GM12878 (cell line): ENCODE measurements around the gene CA5A. TPM values are rescaled to one million over a fixed set of nuclear protein-coding genes. Genes with fewer than 3 reads are reported as not detected.

Source experiments
- ATAC-seq: fragments of 200-7000 bp; cut with Tn5 transposase; 3 replicates; pipeline ENCODE4 v1.9.1; 2020; ENCODE audit warnings: mild to moderate bottlenecking, moderate library complexity
- BruUV-seq: library from RNA; stranded (reverse); fragments of 400-500 nt; replicated peaks from 2 replicates; lab custom pipeline; 2021; lab: Mats Ljungman, UMichigan
- CTCF ChIA-PET: fragments of 300-600 bp; sonication (Branson Sonifier 250); formaldehyde crosslinking; extraction: SDS; loops from one replicate; lab custom pipeline; 2021; ENCODE audit warnings: inconsistent platforms; lab: Yijun Ruan, JAX
- POLR2A ChIA-PET: fragments of 350-600 bp; formaldehyde crosslinking; extraction: SDS; loops from one replicate; lab custom pipeline; 2021; ENCODE audit warnings: inconsistent platforms; lab: Charles Lee
- RAD21 ChIA-PET: fragments of 300-600 bp; sonication (Branson Sonifier 250); formaldehyde crosslinking; loops from one replicate; lab custom pipeline; 2023; ENCODE audit warnings: antibody characterized with exemption; ENCODE audit not compliant: unreplicated experiment; lab: Charles Lee
- SMC1A ChIA-PET: fragments of 300-600 bp; sonication (Branson Sonifier 250); formaldehyde crosslinking; loops from one replicate; lab custom pipeline; 2023; ENCODE audit not compliant: unreplicated experiment, uncharacterized antibody; lab: Charles Lee
- DNase-seq: peaks from one replicate; pipeline ENCODE4 v3.0.0-alpha.2; 2011; ENCODE audit warnings: low read depth, low spot score
- FAIRE-seq: peaks from 3 replicates; lab custom pipeline; 2011; peaks lifted over from hg19 to GRCh38; lab: Jason Lieb, UNC
- H2AFZ ChIP-seq: 2 replicates; pipeline ENCODE4 v1.6.0; 2011; ENCODE audit warnings: low read depth, low read length, control low read depth; ENCODE audit not compliant: control insufficient read depth
- H3K27ac ChIP-seq: 2 replicates; pipeline ENCODE4 v1.5.1; 2011; ENCODE audit warnings: control low read depth; ENCODE audit not compliant: control insufficient read depth, insufficient read depth
- H3K27me3 ChIP-seq, 2 experiments: replicated peaks in 1 of 2; 2 replicates each; pipeline versions ENCODE4 v1.6.0 to v1.6.1; 2011; ENCODE audit warnings: low read length in 1 of 2; ENCODE audit not compliant: control insufficient read depth in 2 of 2, insufficient read depth in 2 of 2
- H3K36me3 ChIP-seq, 2 experiments: 2 replicates each; pipeline ENCODE4 v1.5.1; 2011; ENCODE audit warnings: low read length in 1 of 2; ENCODE audit not compliant: control insufficient read depth in 2 of 2, insufficient read depth in 2 of 2
- H3K4me1 ChIP-seq: 2 replicates; pipeline ENCODE4 v1.6.1; 2011; ENCODE audit warnings: mild to moderate bottlenecking, low read length, moderate library complexity, mixed read lengths; ENCODE audit not compliant: control insufficient read depth, insufficient read depth
- H3K4me2 ChIP-seq: 2 replicates; pipeline ENCODE4 v1.6.0; 2011; ENCODE audit warnings: control low read depth; ENCODE audit not compliant: control insufficient read depth, insufficient read depth
- H3K4me3 ChIP-seq: fragments of 200-600 bp; sonication (generic); 2 replicates; pipeline ENCODE4 v1.5.1; 2016
- H3K79me2 ChIP-seq: 2 replicates; pipeline ENCODE4 v1.6.0; 2011; ENCODE audit warnings: low read length; ENCODE audit not compliant: control insufficient read depth, insufficient read depth
- H3K9ac ChIP-seq: 2 replicates; pipeline ENCODE4 v1.8.0; 2011; ENCODE audit warnings: low read length, control low read depth, mixed read lengths; ENCODE audit not compliant: control insufficient read depth, insufficient read depth
- H3K9me3 ChIP-seq: replicated peaks from 3 replicates; pipeline ENCODE4 v1.5.1; 2011; ENCODE audit warnings: mild to moderate bottlenecking, low read length; ENCODE audit not compliant: control insufficient read depth, insufficient read depth
- H4K20me1 ChIP-seq: 2 replicates; pipeline ENCODE4 v1.6.0; 2011; ENCODE audit not compliant: control insufficient read depth, insufficient read depth
- ATF7 ChIP-seq: fragments of 450-650 bp; IDR thresholded peaks from 2 replicates; pipeline ENCODE4 v1.6.1; 2016; ENCODE audit warnings: low read depth, mild to moderate bottlenecking
- CHD1 ChIP-seq: IDR thresholded peaks from 2 replicates; pipeline ENCODE4 v1.6.1; 2012; ENCODE audit warnings: low read depth, low read length, improper control_type of control experiment
- CHD2 ChIP-seq: IDR thresholded peaks from 2 replicates; pipeline ENCODE4 v1.6.1; 2011; ENCODE audit warnings: low read depth, low read length, improper control_type of control experiment, borderline replicate concordance
- CREB1 ChIP-seq: IDR thresholded peaks from 2 replicates; pipeline ENCODE4 v1.6.1; 2012; ENCODE audit warnings: low read depth, mild to moderate bottlenecking, inconsistent platforms
- HDGF ChIP-seq: fragments of 450-650 bp; IDR thresholded peaks from 2 replicates; pipeline ENCODE4 v1.6.1; 2016; ENCODE audit warnings: antibody characterized with exemption
- IKZF1 ChIP-seq: fragments of 450-650 bp; conservative IDR thresholded peaks from 2 replicates; pipeline ENCODE4 v1.6.1; 2017; ENCODE audit warnings: antibody characterized with exemption, mild to moderate bottlenecking
- JUNB ChIP-seq: IDR thresholded peaks from 2 replicates; pipeline ENCODE4 v1.6.1; 2016; ENCODE audit warnings: antibody characterized with exemption, mild to moderate bottlenecking
- JUND ChIP-seq: IDR thresholded peaks from 2 replicates; pipeline ENCODE4 v1.6.1; 2012; ENCODE audit warnings: low read depth, mild to moderate bottlenecking, low read length, improper control_type of control experiment, moderate library complexity
- MXI1 ChIP-seq: fragments of 150-350 bp; IDR thresholded peaks from 2 replicates; pipeline ENCODE4 v1.6.1; 2011; ENCODE audit warnings: low read depth, mild to moderate bottlenecking, inconsistent platforms, low read length, improper control_type of control experiment
- NBN ChIP-seq: fragments of 450-650 bp; IDR thresholded peaks from 2 replicates; pipeline ENCODE4 v1.6.1; 2016
- NFYA ChIP-seq: IDR thresholded peaks from 2 replicates; pipeline ENCODE4 v1.6.1; 2011; ENCODE audit warnings: low read depth, mild to moderate bottlenecking, low read length, improper control_type of control experiment, borderline replicate concordance
- POLR2A ChIP-seq: IDR thresholded peaks from 2 replicates; pipeline ENCODE4 v1.6.1; 2011; ENCODE audit warnings: low read depth, mild to moderate bottlenecking, low read length
- RUNX3 ChIP-seq: IDR thresholded peaks from 2 replicates; pipeline ENCODE4 v1.6.1; 2012; ENCODE audit warnings: low read length, inconsistent platforms
- SMARCA5 ChIP-seq: fragments of 450-650 bp; IDR thresholded peaks from 2 replicates; pipeline ENCODE4 v1.6.1; 2017; ENCODE audit warnings: mild to moderate bottlenecking
- ZNF24 ChIP-seq: fragments of 450-650 bp; IDR thresholded peaks from 2 replicates; pipeline ENCODE4 v1.6.1; 2017; ENCODE audit warnings: antibody characterized with exemption, mild to moderate bottlenecking
- ZNF274 ChIP-seq: IDR thresholded peaks from one replicate; pipeline ENCODE4 v1.8.0; 2011; ENCODE audit not compliant: insufficient read length, insufficient read depth
- WGBS: methylation state at CpG from one replicate; pipeline ENCODE4 v1.1.6; 2016; ENCODE audit warnings: low lambda C conversion rate; ENCODE audit not compliant: insufficient replicate concordance, insufficient coverage; ENCODE audit errors: missing lambda C conversion rate; 5-methylcytosine and 5-hydroxymethylcytosine counted together
- in situ Hi-C: fragments of 300-500 bp; cut with MboI; formaldehyde crosslinking; loops from 9 replicates; pipeline ENCODE4 v1.14.3; 2018; ENCODE audit warnings: mixed read lengths
- intact Hi-C: fragments of 100-400 bp; cut with micrococcal nuclease; formaldehyde crosslinking; loops from one replicate; pipeline ENCODE4 v1.14.2; 2022; ENCODE audit not compliant: unreplicated experiment
- polyA plus RNA-seq, 11 experiments: library from polyadenylated mRNA; depleted of rRNA in 4 of 11; unstranded in 6 of 11; stranded (reverse) in 5 of 11; fragments of >200 nt; fragmentation: Nextera tagmentation in 4 of 11; fragmentation: Illumina TruSeq in 1 of 11; extraction: Ambion mirVana in 4 of 11; extraction: Trizol in 1 of 11; gene quantifications; 1 replicate in 1 of 11; 2 replicates in 10 of 11; pipeline versions ENCODE4 v1.2.1 to v1.2.3, GENCODE V29; 2011 to 2016; ENCODE audit warnings: inconsistent platforms in 2 of 11, missing spikeins in 2 of 11, low read depth in 1 of 11
- total RNA-seq, 4 experiments: library from RNA; depleted of rRNA in 3 of 4; stranded (reverse); fragments of >200 nt in 3 of 4; fragmentation: Illumina TruSeq in 1 of 4; extraction: Trizol in 1 of 4; gene quantifications; 2 replicates each; pipeline versions ENCODE4 v1.2.1 to v1.2.3, GENCODE V29; 2013 to 2021
- TF ChIP-seq, protein P1 (sequence below): fragments of 450-650 bp; formaldehyde crosslinking; IDR thresholded peaks from 2 replicates; pipeline ENCODE4 v1.4.0; 2022; ENCODE audit warnings: mild to moderate bottlenecking, moderate library complexity
- TF ChIP-seq, protein P2 (sequence below): IDR thresholded peaks from 2 replicates; pipeline ENCODE4 v1.6.1; 2012; ENCODE audit warnings: low read depth, low read length, improper control_type of control experiment
- TF ChIP-seq, protein P3 (sequence below): fragments of 450-650 bp; IDR thresholded peaks from 2 replicates; pipeline ENCODE4 v1.6.1; 2017; ENCODE audit warnings: low read depth, mild to moderate bottlenecking, moderate library complexity

The CA5A gene
- total and polyA plus RNA-seq, 10 of the 15 experiments (the other 5 are each of a cell fraction or from before 2014, with no cell fraction given): not detected

DNA sequence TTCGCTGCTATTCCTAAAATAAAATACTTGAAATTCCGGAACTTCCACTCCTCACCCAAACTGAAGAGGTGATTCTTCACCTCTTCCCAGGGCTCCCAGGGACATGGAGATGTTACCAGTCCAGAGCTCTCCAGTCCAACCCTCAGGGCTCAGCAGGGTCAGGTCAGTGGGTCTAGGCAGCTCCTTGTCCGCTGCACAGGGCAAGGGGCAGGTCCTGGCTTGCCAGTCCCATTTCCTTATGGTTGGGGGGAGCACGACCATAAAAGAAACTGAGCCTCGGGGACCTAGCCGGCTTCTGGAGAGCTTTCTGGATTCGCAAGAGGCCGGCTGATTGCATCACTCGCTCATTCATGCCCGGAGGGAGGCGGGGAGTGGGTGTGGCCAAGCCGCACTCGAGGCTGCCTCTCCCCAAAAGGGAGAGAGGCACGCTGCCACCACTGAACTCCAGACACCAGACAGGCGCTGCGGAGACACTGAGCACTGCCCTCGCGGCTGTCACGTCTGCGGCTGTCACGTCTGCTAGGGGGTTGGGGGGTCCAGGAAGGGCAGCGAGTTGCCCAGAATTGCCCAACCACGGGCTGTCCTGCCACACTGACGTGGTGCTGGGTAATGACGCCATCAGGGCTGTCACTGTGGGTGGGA lies 82.8 kb downstream of the CA5A start:
- Histone ChIP-seq H3K36me3 (peaks cover 19 to 53% of the 10 kb centered on the region in 2 experiments), H3K27ac (peak overlapping the region; percentile 67), H2AFZ (no peak overlapping the region), H3K4me3 (peak overlapping the region; percentile 8; the same call in 1 of the 2 replicates), H4K20me1 (no peaks in the 10 kb centered on the region; the same call in 1 of the 2 replicates), H3K4me1 (peaks cover 42% of the 10 kb centered on the region), H3K9me3 (no peaks in the 10 kb centered on the region), H3K4me2 (peak overlapping the region; percentile 70), H3K9ac (peak overlapping the region; percentile 42; the same call in 1 of the 2 replicates), H3K27me3 (no peaks in the 10 kb centered on the region), H3K79me2 (peaks cover 59% of the 10 kb centered on the region)
- no TSS peak for BruUV-seq
- ChIA-PET CTCF (interaction anchor here (2.1 to 9.8 kb wide), 2 partner anchors 15 to 74 kb away, joined by 18 to 213 read pairs; partner anchors contain the start of gene SLC7A5), RAD21 (interaction anchor here (0.8 to 5.5 kb wide), 6 partner anchors 13 to 75 kb away, joined by 3 to 102 read pairs (median 8); partner anchors contain the start of gene SLC7A5), POLR2A (interaction anchor here (0.6 to 1.4 kb wide), 4 partner anchors 14 to 452 kb away, joined by 3 to 4 read pairs (median 4); partner anchors contain the start of gene SLC7A5), SMC1A (interaction anchor here (0.9 to 1.7 kb wide), 5 partner anchors 8 to 74 kb away, joined by 3 to 17 read pairs (median 6); partner anchors contain the start of gene SLC7A5)
- in situ Hi-C loops (loop anchor here (5.0 kb wide), 1 partner anchor 76 kb away; no protein-coding TSS in a partner anchor), intact Hi-C loops (loop anchor here (5.0 kb wide), 2 partner anchors 41 to 76 kb away; no protein-coding TSS in a partner anchor)
- DNase-seq (peak; percentile 57), FAIRE-seq (peak; percentile 47), ATAC-seq (peak; percentile 78)
- WGBS: 14% methylated on average over 24 of the region's 25 CpGs
- TF ChIP-seq IKZF1: 0 out of 2 replicates have a peak, but pooled peaks have one; percentile 23
- TF ChIP-seq NFYA: no peak
- TF ChIP-seq ATF7: peak; percentile 75; the same call in 1 of the 2 replicates
- TF ChIP-seq CREB1: peak; percentile 79
- TF ChIP-seq, protein P1, sequence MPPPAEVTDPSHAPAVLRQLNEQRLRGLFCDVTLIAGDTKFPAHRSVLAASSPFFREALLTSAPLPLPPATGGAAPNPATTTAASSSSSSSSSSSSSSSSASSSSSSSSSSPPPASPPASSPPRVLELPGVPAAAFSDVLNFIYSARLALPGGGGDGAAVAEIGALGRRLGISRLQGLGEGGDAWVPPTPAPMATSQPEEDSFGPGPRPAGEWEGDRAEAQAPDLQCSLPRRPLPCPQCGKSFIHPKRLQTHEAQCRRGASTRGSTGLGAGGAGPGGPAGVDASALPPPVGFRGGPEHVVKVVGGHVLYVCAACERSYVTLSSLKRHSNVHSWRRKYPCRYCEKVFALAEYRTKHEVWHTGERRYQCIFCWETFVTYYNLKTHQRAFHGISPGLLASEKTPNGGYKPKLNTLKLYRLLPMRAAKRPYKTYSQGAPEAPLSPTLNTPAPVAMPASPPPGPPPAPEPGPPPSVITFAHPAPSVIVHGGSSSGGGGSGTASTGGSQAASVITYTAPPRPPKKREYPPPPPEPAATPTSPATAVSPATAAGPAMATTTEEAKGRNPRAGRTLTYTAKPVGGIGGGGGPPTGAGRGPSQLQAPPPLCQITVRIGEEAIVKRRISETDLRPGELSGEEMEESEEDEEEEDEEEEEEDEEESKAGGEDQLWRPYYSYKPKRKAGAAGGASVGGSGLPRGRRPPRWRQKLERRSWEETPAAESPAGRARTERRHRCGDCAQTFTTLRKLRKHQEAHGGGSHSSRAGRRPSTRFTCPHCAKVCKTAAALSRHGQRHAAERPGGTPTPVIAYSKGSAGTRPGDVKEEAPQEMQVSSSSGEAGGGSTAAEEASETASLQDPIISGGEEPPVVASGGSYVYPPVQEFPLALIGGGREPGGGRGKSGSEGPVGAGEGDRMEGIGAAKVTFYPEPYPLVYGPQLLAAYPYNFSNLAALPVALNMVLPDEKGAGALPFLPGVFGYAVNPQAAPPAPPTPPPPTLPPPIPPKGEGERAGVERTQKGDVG (CRISPR knock-in tag): no peak
- TF ChIP-seq ZNF24: 0 out of 2 replicates have a peak, but pooled peaks have one; percentile 9
- TF ChIP-seq, protein P2, sequence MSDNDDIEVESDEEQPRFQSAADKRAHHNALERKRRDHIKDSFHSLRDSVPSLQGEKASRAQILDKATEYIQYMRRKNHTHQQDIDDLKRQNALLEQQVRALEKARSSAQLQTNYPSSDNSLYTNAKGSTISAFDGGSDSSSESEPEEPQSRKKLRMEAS: peak; percentile 52; the same call in 1 of the 2 replicates
- TF ChIP-seq, protein P3, sequence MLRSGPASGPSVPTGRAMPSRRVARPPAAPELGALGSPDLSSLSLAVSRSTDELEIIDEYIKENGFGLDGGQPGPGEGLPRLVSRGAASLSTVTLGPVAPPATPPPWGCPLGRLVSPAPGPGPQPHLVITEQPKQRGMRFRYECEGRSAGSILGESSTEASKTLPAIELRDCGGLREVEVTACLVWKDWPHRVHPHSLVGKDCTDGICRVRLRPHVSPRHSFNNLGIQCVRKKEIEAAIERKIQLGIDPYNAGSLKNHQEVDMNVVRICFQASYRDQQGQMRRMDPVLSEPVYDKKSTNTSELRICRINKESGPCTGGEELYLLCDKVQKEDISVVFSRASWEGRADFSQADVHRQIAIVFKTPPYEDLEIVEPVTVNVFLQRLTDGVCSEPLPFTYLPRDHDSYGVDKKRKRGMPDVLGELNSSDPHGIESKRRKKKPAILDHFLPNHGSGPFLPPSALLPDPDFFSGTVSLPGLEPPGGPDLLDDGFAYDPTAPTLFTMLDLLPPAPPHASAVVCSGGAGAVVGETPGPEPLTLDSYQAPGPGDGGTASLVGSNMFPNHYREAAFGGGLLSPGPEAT: no peak
- 0 out of 2 replicates have a peak, but pooled peaks have one; percentile 15 for TF ChIP-seq CHD2
- TF ChIP-seq MXI1: peak; percentile 75; the same call in 1 of the 2 replicates
- no peak for TF ChIP-seq ZNF274
- TF ChIP-seq JUND: 0 out of 2 replicates have a peak, but pooled peaks have one; percentile 21
- peak; percentile 9; the same call in 1 of the 2 replicates for TF ChIP-seq RUNX3
- peak; percentile 93 for TF ChIP-seq POLR2A
- TF ChIP-seq CHD1: 0 out of 2 replicates have a peak, but pooled peaks have one; percentile 49
- TF ChIP-seq JUNB: 0 out of 2 replicates have a peak, but pooled peaks have one; percentile 11
- TF ChIP-seq HDGF: peak; percentile 79
- 0 out of 2 replicates have a peak, but pooled peaks have one; percentile 30 for TF ChIP-seq NBN
- no peak for TF ChIP-seq SMARCA5
